Measurements from ENCODE around the gene EHBP1L1. TPM values are rescaled to one million over a fixed set of nuclear protein-coding genes. Genes with fewer than 3 reads are reported as not detected.

The EHBP1L1 gene
- total RNA-seq, 2 experiments from 2014 or later = 94.0 to 99.4 TPM

DNA sequence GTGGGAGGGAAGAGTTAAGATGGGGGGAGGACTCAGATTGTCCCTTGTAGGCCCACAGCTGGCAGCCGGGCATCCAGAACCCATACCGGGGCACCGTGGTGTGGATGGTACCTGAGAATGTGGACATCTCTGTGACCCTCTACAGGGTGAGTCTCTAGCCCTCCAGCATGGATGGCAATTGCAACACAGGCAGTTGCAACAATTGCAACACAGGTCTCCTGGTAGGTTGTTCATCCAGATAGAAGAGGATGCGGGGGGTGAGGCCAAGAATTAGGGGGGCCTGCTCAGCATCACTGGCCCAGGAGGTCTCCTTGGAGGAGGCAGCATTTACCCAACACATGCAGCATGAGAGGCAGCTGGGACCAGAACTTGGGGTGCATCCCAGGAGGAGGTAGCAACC, 3.4 kb downstream of the EHBP1L1 start:
- Mint-ChIP-seq H3K4me3 (no peak overlapping the region), H3K4me1 (ENCODE audit: low read depth) (peaks cover 37% of the 10 kb centered on the region), H3K9me3 (no peaks in the 10 kb centered on the region), H3K27ac (no peak overlapping the region), H3K27me3 (no peaks in the 10 kb centered on the region), H3K36me3 (ENCODE audit: low read depth) (peaks cover 32% of the 10 kb centered on the region)
- ChIA-PET POLR2A (interaction anchor here (5.4 kb wide), 2 partner anchors 9 to 15 kb away, joined by 39 to 87 read pairs; partner anchors contain the start of gene KCNK7), CTCF (interaction anchor here (4.6 to 5.7 kb wide), 2 partner anchors 9 to 15 kb away, joined by 24 to 84 read pairs; partner anchors contain the start of gene KCNK7)
- intact Hi-C loops (cut with micrococcal nuclease) = loop anchor here (5.0 kb wide), 1 partner anchor 37 kb away; no protein-coding TSS in a partner anchor
- TF ChIP-seq, protein P1, sequence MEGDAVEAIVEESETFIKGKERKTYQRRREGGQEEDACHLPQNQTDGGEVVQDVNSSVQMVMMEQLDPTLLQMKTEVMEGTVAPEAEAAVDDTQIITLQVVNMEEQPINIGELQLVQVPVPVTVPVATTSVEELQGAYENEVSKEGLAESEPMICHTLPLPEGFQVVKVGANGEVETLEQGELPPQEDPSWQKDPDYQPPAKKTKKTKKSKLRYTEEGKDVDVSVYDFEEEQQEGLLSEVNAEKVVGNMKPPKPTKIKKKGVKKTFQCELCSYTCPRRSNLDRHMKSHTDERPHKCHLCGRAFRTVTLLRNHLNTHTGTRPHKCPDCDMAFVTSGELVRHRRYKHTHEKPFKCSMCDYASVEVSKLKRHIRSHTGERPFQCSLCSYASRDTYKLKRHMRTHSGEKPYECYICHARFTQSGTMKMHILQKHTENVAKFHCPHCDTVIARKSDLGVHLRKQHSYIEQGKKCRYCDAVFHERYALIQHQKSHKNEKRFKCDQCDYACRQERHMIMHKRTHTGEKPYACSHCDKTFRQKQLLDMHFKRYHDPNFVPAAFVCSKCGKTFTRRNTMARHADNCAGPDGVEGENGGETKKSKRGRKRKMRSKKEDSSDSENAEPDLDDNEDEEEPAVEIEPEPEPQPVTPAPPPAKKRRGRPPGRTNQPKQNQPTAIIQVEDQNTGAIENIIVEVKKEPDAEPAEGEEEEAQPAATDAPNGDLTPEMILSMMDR (IDR thresholded peaks at IDR 0.05) = no peak
- no peak for DNase-seq
- no peak for ATAC-seq

DNA sequence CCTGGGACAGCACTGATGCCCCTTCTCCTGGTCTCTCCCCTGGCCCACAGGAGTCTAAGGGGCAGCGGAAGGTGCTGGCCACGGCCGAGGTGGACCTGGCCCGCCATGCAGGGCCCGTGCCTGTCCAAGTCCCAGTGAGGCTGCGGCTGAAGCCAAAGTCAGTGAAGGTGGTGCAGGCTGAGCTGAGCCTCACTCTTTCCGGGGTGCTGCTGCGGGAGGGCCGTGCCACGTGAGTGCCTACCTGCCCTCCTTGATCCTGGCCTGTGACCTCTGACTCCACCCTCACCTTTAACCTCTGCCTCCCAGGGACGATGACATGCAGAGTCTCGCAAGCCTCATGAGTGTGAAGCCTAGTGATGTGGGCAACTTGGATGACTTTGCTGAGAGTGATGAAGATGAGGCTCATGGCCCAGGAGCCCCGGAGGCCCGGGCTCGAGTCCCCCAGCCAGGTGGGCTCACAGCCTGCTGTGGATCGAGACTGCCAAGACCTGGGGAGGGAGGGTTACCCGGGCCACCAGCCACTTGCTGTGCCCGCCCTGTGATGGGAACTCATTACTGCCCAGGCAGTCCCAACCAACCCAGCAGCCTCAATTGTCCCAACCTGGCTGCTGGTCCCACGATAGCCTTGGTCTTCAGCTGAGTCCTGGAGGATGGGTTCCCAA, 4.3 kb downstream of the EHBP1L1 start:
- Mint-ChIP-seq H3K27ac (peak overlapping the region; percentile 30), H3K36me3 (ENCODE audit: low read depth) (peaks cover 35% of the 10 kb centered on the region), H3K4me3 (no peak overlapping the region), H3K4me1 (ENCODE audit: low read depth) (peaks cover 31% of the 10 kb centered on the region), H3K27me3 (no peaks in the 10 kb centered on the region), H3K9me3 (no peaks in the 10 kb centered on the region)
- no peak for ATAC-seq
- intact Hi-C loops (cut with micrococcal nuclease) = no loop called here
- ChIA-PET POLR2A (interaction anchor here (0.9 to 5.4 kb wide), 5 partner anchors 8 to 30 kb away, joined by 3 to 87 read pairs (median 4); partner anchors contain the start of gene KCNK7), CTCF (interaction anchor here (5.7 kb wide), 1 partner anchor 14 kb away, joined by 24 read pairs; the partner anchor contains the start of gene KCNK7)
- DNase-seq = no peak
- TF ChIP-seq, protein P1 (IDR thresholded peaks at IDR 0.05) = no peak

DNA sequence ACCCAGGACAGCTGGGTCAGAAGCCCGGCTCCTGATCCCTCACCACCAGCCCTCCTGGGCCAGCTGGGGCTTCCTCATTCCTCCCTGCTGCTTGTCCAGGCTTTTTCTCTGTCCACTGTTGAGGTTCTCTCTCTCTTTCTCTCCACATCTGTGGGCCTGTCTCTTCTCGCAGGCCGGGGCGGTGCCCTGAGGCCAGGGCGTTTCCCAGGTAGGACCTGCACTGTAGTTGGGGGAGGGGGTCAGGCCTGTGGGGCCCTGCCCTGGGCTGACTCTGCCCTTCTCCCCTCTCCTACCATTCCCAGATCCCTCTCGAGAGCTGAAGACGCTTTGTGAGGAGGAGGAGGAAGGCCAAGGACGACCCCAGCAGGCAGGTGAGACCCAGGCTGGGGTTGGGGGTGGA, 4.9 kb downstream of the EHBP1L1 start:
- intact Hi-C loops (cut with micrococcal nuclease) = no loop called here
- Mint-ChIP-seq H3K4me1 (ENCODE audit: low read depth) (peaks cover 26% of the 10 kb centered on the region), H3K9me3 (no peaks in the 10 kb centered on the region), H3K4me3 (no peak overlapping the region), H3K27me3 (no peaks in the 10 kb centered on the region), H3K36me3 (ENCODE audit: low read depth) (peaks cover 35% of the 10 kb centered on the region), H3K27ac (no peak overlapping the region)
- ATAC-seq (no peak), DNase-seq (no peak)
- CTCF ChIA-PET = interaction anchor here (5.7 kb wide), 1 partner anchor 14 kb away, joined by 24 read pairs; the partner anchor contains the start of gene KCNK7
- TF ChIP-seq, protein P1 (IDR thresholded peaks at IDR 0.05) = no peak
- POLR2A ChIA-PET = interaction anchor here (0.9 to 1.4 kb wide), 3 partner anchors 13 to 29 kb away, joined by 3 to 4 read pairs (median 3); no protein-coding TSS in a partner anchor

DNA sequence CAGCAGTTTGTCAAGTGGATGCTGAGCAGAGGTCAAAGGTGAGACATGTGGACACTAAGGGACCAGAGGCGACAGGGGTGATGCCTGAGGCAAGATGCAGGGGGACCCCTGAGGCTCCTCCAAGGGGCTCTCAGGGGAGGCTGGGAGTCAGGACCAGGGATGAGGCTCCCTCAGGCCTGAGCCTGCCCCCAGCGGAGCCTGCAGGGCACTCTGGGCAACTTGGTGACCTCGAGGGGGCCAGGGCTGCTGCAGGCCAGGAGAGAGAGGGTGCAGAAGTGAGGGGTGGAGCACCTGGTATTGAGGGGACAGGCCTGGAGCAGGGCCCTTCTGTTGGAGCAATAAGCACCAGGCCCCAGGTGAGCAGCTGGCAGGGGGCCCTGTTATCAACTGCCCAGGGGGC, 6.1 kb downstream of the EHBP1L1 start:
- H3K4me1 Mint-ChIP-seq (ENCODE audit: low read depth) = peaks cover 32% of the 10 kb centered on the region
- intact Hi-C loops (cut with micrococcal nuclease) = no loop called here
- H3K9me3 Mint-ChIP-seq = no peaks in the 10 kb centered on the region
- POLR2A ChIA-PET = interaction anchor here (1.1 to 1.8 kb wide), 2 partner anchors 42 to 79 kb away, joined by 4 to 6 read pairs; no protein-coding TSS in a partner anchor
- CTCF ChIA-PET = interaction anchor here (5.7 kb wide), 1 partner anchor 12 kb away, joined by 24 read pairs; the partner anchor contains the start of gene KCNK7
- peaks cover 40% of the 10 kb centered on the region for H3K36me3 Mint-ChIP-seq (ENCODE audit: low read depth)
- ATAC-seq (no peak), DNase-seq (no peak)
- H3K27ac Mint-ChIP-seq = peak overlapping the region; percentile 49
- TF ChIP-seq, protein P1 (IDR thresholded peaks at IDR 0.05) = no peak
- no peaks in the 10 kb centered on the region for H3K27me3 Mint-ChIP-seq
- H3K4me3 Mint-ChIP-seq = no peak overlapping the region

DNA sequence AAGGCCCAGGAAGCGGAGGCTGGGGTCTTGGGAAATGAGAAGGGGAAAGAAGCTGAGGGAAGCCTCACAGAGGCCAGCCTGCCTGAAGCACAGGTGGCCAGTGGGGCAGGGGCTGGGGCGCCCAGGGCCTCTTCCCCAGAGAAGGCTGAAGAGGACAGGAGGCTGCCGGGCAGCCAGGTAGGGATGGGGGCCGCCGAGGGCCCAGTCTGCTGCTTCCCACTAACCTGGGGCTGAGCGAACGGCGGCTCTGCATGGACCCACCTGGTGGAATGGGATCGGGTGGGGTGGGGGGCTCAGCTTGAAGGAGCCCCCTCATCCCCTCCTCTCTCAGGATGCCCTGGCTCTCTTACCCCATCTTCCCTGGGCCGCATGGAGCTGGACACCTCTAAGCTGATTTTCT, 7.7 kb downstream of the EHBP1L1 start:
- Mint-ChIP-seq H3K9me3 (no peaks in the 10 kb centered on the region), H3K4me3 (no peak overlapping the region), H3K36me3 (ENCODE audit: low read depth) (peaks cover 37% of the 10 kb centered on the region), H3K4me1 (ENCODE audit: low read depth) (peaks cover 31% of the 10 kb centered on the region), H3K27me3 (no peaks in the 10 kb centered on the region), H3K27ac (peak overlapping the region; percentile 29)
- DNase-seq = no peak
- ChIA-PET POLR2A (interaction anchor here (0.9 to 1.8 kb wide), 3 partner anchors 11 to 81 kb away, joined by 3 to 10 read pairs (median 6); partner anchors contain the start of gene FAM89B), CTCF (interaction anchor here (1.0 to 5.7 kb wide), 3 partner anchors 11 to 42 kb away, joined by 3 to 24 read pairs (median 3); partner anchors contain the start of gene KCNK7)
- TF ChIP-seq, protein P1 (IDR thresholded peaks at IDR 0.05) = no peak
- ATAC-seq = no peak
- intact Hi-C loops (cut with micrococcal nuclease) = no loop called here

All from activated CD8-positive, alpha-beta T cell treated with anti-CD3 and anti-CD28 coated beads for 36 hours (primary cell).